GOT3 (cell line): ENCODE measurements around the gene TRRAP.

ENCODE experiments used
- DNase-seq: peaks from one replicate; lab custom pipeline; 2025; ENCODE audit warnings: mixed read lengths; lab: John Stamatoyannopoulos, UW

The TRRAP gene

DNA sequence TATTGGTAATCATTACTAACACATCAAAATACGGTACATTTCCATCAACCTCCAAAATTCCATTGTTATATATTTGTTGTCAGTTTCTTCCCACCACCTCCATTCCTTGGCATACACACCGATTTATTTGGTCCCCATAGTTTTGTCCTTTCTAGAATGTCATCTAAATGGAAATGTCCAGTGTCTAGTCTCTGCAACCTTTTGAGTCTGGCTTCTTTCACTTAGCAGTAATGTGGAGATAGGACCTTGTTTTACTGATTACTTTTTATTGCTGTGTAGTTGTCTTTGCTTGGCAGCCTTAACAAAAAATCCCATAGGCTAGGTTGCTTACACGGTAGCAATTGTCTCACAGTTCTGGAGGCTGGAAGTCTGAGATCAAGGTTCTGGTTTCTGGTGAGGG, 22.5 kb downstream of the TRRAP start:
- no peak for DNase-seq

DNA sequence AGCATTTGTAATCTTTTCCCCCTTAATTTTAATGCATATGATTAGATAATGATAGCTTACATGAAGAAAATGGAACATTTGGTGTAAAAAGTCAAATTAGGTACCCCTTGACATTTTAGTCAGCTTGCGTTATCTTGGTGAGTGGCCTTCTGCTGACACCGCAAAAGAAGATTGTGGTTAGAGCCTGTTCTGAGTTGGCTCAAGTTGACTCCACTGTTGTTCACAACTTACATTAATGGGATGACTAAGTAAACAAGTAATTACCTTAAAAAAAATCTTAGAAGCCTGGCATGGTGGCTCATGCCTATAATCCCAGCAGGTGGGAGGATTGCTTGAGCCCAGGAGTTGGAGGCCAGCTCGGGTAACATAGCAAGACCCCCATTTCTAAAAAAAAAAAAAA, 24.2 kb downstream of the TRRAP start:
- no peak for DNase-seq

- DNase-seq, result no peak
Observed at GRCh38 chr7:98903246-98903645, 24.9 kb downstream of the TRRAP start.

DNA sequence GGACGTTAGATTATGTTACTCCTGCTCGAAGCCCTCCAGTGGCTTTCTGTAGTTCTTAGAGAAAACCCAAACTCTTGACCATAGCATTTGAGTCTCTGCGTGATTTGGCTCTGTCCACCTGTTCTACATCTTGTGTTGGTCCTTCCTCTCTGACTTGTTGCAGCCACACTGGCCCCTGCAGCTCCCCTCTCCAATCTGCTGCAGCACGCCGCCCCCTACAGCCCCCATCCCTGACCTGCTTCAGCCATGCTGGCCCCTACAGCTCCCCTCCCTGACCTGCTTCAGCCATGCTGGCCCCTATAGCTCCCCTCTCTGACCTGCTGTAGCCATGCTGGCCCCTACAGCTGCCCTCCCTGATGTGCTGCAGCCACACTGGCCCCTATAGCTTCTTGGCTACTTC, 29.2 kb downstream of the TRRAP start:
- DNase-seq, result no peak

- DNase-seq, result no peak
Observed at GRCh38 chr7:98908585-98908984, 30.3 kb downstream of the TRRAP start.

GRCh38 chr7:98909487-98909886, 31.2 kb downstream of the TRRAP start:
- no peak for DNase-seq

DNA sequence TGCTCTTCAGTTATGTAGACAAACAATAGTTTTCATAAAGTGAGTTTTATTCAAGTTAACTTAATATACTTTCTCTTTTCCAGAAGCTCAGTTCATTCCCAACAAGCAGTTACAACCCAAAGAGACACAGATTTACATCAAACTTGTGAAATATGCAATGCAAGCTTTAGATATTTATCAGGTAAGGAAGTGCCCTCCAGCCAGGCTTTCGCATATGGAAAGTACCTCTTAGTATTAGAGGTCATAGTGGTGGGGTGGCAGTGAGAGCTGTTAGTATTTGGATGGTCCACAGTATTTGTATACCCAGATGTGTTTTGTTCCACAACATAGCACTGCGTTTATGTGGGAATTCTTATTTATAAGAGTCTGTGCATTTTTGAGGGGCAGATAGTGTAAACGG, 32.1 kb downstream of the TRRAP start:
- DNase-seq, result no peak

DNA sequence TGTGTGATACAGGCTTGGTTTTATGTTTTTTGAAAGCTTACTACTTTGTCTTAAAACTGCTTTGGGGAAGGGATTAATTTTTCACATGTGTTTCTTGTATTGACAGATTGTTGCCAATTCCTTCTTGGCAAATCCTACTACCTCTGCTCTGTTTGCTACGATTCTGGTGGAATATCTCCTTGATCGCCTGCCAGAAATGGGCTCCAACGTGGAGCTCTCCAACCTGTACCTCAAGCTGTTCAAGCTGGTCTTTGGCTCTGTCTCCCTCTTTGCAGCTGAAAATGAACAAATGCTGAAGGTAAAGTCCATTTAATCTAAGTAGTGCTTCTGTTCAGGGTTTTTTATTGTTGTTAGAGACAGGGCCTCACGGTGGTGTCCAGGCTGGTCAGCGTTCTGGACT, 33.6 kb downstream of the TRRAP start:
- no peak for DNase-seq

DNA sequence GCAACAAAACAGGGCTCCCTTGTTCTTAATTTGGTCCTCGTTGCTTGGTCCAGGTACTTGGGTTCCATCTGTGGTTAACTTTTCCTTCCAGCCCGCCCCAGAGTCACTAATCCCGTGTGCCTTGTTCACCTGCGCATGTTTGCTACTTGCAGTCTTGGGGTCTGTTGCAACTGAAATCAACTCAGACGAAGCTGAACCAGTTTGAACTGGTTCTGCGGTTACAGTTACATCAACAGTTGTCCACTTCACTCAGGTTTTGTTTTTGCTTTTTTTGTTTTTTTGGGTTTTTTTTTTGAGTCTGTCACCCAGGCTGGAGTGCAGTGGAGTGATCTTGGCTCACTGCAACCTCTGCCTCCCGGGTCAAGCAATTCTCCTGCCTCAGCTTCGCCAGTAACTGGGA, 34.7 kb downstream of the TRRAP start:
- DNase-seq, result no peak

GRCh38 chr7:98913612-98914011, 35.3 kb downstream of the TRRAP start:
- no peak for DNase-seq

DNA sequence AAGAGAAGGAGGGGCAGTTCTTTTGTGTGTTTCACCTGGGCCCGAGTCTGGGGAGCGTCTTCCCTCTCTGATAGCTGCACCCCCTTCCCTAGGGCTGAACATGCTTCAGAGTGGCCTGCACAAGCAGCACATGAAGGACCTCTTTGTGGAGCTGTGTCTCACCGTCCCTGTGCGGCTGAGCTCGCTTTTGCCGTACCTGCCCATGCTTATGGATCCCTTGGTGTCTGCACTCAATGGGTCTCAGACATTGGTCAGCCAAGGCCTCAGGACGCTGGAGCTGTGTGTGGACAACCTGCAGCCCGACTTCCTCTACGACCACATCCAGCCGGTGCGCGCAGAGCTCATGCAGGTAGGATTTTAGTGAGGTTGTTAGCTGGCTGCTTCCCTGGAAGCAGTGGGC, 39.0 kb downstream of the TRRAP start:
- DNase-seq, result no peak

GRCh38 chr7:98921608-98922372, 43.5 kb downstream of the TRRAP start:
- no peak for DNase-seq

- DNase-seq, result no peak
Observed at GRCh38 chr7:98922392-98923187, 44.3 kb downstream of the TRRAP start.

- no peak for DNase-seq
Observed at GRCh38 chr7:98923512-98923911, 45.2 kb downstream of the TRRAP start.

- no peak for DNase-seq
Observed at GRCh38 chr7:98927125-98927524, 48.8 kb downstream of the TRRAP start.

GRCh38 chr7:98930464-98930863, 52.1 kb downstream of the TRRAP start:
- no peak for DNase-seq

GRCh38 chr7:98930921-98931320, 52.6 kb downstream of the TRRAP start:
- DNase-seq, result no peak

- no peak for DNase-seq
Observed at GRCh38 chr7:98933321-98933720, 55.0 kb downstream of the TRRAP start.

DNA sequence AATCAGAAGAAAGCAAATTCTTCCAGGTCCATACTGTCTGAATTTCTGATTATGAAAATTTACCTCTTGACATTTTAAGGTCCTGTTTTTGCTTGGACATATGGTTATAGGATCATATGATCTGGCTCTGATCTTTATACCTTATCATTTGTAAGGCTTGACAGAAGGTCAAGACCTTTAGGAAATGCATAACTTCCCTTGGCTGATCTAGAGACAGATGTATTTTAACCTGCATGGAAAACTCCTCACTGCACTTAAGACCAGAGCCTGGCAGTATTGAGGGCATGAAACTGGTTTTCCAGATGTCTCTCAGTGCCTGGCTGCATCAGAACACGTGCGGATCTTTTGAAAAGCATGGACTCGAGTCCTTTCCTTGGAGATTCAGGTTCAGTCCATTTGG, 55.9 kb downstream of the TRRAP start:
- no peak for DNase-seq

DNA sequence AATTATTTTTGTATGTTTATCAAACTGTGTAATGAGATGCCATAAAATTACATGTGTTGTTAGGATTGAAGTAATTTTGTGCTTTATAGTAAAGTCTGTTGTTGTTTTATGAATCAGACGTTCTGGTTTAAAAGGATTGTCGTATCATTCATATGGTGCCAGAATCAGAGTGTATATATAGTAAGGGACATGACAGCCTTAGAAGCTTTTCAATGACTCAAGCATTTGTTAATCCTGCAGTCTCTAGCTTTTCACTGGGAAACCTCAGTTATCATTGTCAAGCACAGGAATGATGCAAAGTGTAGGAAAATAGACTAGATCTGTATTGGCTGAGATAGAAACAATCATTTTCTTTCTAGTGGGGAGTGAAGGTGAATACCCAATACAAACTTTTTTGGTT, 57.5 kb downstream of the TRRAP start:
- DNase-seq, result no peak

- no peak for DNase-seq
Observed at GRCh38 chr7:98943336-98943735, 65.0 kb downstream of the TRRAP start.

DNA sequence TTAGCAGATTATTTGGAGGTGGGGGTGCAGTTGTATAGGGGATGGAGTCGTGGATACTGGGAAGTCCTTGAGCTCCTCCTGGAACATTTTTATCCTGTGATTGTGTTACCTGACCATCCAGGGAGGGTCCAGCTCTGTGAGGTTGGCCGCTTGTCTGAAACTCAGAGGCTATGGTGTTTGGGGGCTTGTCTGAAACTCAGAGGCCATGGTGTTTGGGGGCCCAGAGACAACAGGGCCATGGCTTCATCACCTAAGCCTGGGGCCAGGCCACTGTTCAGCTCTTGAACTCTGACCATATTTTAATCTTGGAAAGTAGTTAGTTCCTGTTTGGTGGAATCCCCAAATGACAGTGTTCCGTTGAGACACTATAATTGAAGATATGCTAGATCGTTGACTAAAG, 66.1 kb downstream of the TRRAP start:
- no peak for DNase-seq

GRCh38 chr7:98945852-98946251, 67.5 kb downstream of the TRRAP start:
- DNase-seq, result no peak

DNA sequence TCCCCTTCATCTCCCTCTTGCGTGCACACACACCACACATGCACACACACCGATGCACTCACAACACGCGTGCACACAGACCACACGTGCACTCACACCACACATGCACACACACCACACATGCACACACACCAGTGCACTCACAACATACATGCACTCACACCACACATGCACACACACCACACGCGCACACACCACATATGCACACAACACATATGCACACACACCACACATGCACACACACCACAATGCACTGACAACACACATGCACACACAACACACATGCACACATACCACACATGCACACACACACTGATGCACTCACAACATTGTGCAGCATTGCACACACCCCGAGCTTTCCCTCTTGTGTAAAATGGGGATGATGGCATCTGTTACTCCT, 68.1 kb downstream of the TRRAP start:
- no peak for DNase-seq
